Thyroid gland (tissue), 4 donors: Measurements from ENCODE around the gene PSMA8. TPM values are rescaled to one million over a fixed set of nuclear protein-coding genes. Genes with fewer than 3 reads are reported as not detected.

Source experiments
- DNase-seq, 2 donors: peaks; one replicate each; pipeline ENCODE4 v3.0.0-alpha.2; 2019
- H3K27ac ChIP-seq, 3 donors: fragments of 200-600 bp; sonication (generic); 1 replicate in 2 of 3; 2 replicates in 1 of 3; pipeline ENCODE4 v1.5.1; 2016 to 2019; ENCODE audit warnings: mild to moderate bottlenecking in 1 of 3, moderate library complexity in 1 of 3
- H3K27me3 ChIP-seq: fragments of 200-600 bp; sonication (generic); one replicate; pipeline ENCODE4 v1.5.1; 2019
- H3K36me3 ChIP-seq, 2 donors: fragments of 200-600 bp; sonication (generic); one replicate each; pipeline ENCODE4 v1.5.1; 2016 to 2019
- H3K4me1 ChIP-seq, 2 donors: fragments of 200-600 bp; sonication (generic); one replicate each; pipeline ENCODE4 v1.5.1; 2017 to 2019
- H3K4me3 ChIP-seq, 3 donors: fragments of 200-600 bp; sonication (generic); replicated peaks in 1 of 3; 1 replicate in 2 of 3; 2 replicates in 1 of 3; pipeline ENCODE4 v1.5.1; 2016; ENCODE audit warnings: mild to moderate bottlenecking in 1 of 3
- H3K9me3 ChIP-seq: fragments of 200-600 bp; sonication (generic); one replicate; pipeline ENCODE4 v1.5.1; 2017
- CTCF ChIP-seq, 6 experiments: fragments of 200-600 bp in 3 of 6; fragments of 450-650 bp in 3 of 6; sonication (generic) in 3 of 6; IDR thresholded peaks; one replicate each; pipeline ENCODE4 v1.5.1; 2016 to 2019; ENCODE audit warnings: antibody characterized with exemption in 6 of 6, mild to moderate bottlenecking in 2 of 6, inconsistent platforms in 1 of 6, moderate library complexity in 1 of 6
- POLR2A ChIP-seq, 2 donors: fragments of 450-650 bp; IDR thresholded peaks; one replicate each; pipeline ENCODE4 v1.6.1; 2017; ENCODE audit warnings: antibody characterized with exemption in 2 of 2, mild to moderate bottlenecking in 2 of 2, moderate library complexity in 1 of 2
- WGBS, 2 donors: methylation state at CpG; one replicate each; pipeline ENCODE4 v1.1.5; 2017; 5-methylcytosine and 5-hydroxymethylcytosine counted together
- intact Hi-C: fragments of 100-400 bp; cut with DNase I; formaldehyde crosslinking; loops from one replicate; pipeline ENCODE4 v1.15.1; 2023
- total RNA-seq, 4 donors: library from RNA; depleted of rRNA; stranded (reverse); fragments of >200 nt; gene quantifications; one replicate each; pipeline ENCODE4 v1.2.3, GENCODE V29; 2016

Gene PSMA8
- total RNA-seq, 4 donors from 2014 or later = 0.40 TPM; not detected in 3

DNA sequence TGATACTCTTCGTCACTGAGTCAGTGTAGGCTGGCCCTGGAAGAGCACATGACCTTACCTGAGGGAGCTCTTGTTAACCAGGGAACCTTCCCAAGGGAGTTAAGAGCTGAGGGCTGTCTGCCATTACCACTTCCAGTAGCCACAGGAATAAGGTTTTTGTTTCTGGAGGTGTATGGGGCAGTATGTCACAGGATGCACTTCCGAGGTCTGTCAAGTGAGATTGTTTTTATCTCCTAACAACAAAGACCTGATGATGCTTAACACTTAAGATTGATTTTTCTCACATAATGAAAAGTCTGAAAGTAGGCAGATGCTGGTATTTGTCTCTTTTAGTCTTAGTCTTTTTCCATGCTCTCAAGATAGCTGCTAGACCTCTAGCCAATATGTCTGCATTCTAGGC lies 41.8 kb downstream of the PSMA8 start:
- DNase-seq = no peak
- WGBS, 2 donors = 85 to 92% methylated on average over 2 of the region's 2 CpGs
- TF ChIP-seq POLR2A (IDR thresholded peaks at IDR 0.05) (no peak), CTCF (IDR thresholded peaks at IDR 0.05) (no peak)
- Histone ChIP-seq H3K36me3 (no peaks in the 10 kb centered on the region), H3K9me3 (no peaks in the 10 kb centered on the region), H3K4me3 (no peak overlapping the region), H3K4me1 (no peaks in the 10 kb centered on the region), H3K27ac (no peak overlapping the region), H3K27me3 (no peaks in the 10 kb centered on the region)
- intact Hi-C loops = no loop called here

DNA sequence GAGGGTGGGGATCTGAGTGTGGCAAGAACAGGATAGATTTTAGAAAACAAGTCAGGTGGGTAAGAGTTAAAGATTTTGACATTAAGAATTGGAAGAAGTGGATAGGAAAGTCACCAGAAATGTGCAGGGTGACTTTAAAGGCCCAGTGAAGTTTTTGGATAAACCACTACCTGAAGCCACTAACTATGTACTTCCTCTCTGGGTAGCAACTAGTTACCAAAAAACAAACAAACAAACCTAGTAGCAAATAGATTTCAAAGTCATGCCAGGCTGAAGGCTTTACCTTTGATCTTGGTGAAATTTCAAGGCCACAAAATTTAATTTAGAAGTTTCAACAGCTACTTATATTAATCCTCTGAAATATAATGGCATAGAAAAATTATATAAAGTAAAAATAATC lies 42.5 kb downstream of the PSMA8 start:
- no peaks in the 10 kb centered on the region for H3K36me3 ChIP-seq
- no peak overlapping the region for H3K27ac ChIP-seq
- no peaks in the 10 kb centered on the region for H3K9me3 ChIP-seq
- DNase-seq = no peak
- intact Hi-C loops = no loop called here
- no peaks in the 10 kb centered on the region for H3K4me1 ChIP-seq
- H3K27me3 ChIP-seq = no peaks in the 10 kb centered on the region
- no peak for TF ChIP-seq CTCF (IDR thresholded peaks at IDR 0.05)
- TF ChIP-seq POLR2A (IDR thresholded peaks at IDR 0.05) = no peak
- no peak overlapping the region for H3K4me3 ChIP-seq

GRCh38 chr18:26181343-26181826 lies 47.7 kb downstream of the PSMA8 start:
- Histone ChIP-seq H3K36me3 (no peaks in the 10 kb centered on the region), H3K9me3 (no peaks in the 10 kb centered on the region), H3K4me1 (no peaks in the 10 kb centered on the region), H3K4me3 (no peak overlapping the region), H3K27me3 (no peaks in the 10 kb centered on the region), H3K27ac (no peak overlapping the region)
- WGBS, 2 donors = 83 to 87% methylated on average over 7 of the region's 7 CpGs
- intact Hi-C loops = no loop called here
- DNase-seq = no peak
- TF ChIP-seq POLR2A (IDR thresholded peaks at IDR 0.05) = no peak
- no peak for TF ChIP-seq CTCF (IDR thresholded peaks at IDR 0.05)

DNA sequence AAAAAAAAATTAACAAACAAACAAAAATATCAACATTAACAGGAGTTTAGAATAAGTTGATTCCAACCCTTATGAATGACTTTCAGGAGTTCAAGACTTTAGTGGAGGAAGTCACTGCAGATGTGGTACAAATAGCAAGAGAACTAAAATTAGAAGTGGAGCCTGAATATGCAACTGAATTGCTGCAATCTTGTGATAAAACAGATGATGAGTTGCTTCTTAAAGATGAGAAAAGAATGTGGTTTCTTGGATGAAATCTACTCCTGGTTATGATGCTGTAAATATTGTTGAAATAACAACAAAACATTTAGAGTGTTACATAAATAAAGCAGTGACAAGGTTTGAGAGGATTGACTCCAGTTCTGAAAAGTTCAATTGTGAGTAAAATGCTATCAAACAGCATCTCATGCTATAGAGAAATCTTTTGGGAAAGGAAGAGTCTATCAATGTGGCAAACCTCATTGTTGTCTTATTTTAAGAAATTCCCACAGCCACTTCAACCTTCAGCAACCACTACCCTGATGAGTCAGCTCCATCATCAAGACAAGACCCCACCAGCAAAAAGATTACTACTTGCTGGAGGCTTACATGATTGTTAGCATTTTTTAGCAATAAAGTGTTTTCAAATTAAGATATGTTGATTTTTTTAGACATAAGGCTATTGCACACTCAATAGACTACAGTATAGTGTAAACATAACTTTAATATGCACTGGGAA lies 49.9 kb downstream of the PSMA8 start:
- no peaks in the 10 kb centered on the region for H3K9me3 ChIP-seq
- no peak for DNase-seq
- no peak for TF ChIP-seq CTCF (IDR thresholded peaks at IDR 0.05)
- no peak for TF ChIP-seq POLR2A (IDR thresholded peaks at IDR 0.05)
- H3K27ac ChIP-seq = no peak overlapping the region
- H3K4me1 ChIP-seq = no peaks in the 10 kb centered on the region
- no peak overlapping the region for H3K4me3 ChIP-seq
- H3K27me3 ChIP-seq = no peaks in the 10 kb centered on the region
- intact Hi-C loops = no loop called here
- no peaks in the 10 kb centered on the region for H3K36me3 ChIP-seq

DNA sequence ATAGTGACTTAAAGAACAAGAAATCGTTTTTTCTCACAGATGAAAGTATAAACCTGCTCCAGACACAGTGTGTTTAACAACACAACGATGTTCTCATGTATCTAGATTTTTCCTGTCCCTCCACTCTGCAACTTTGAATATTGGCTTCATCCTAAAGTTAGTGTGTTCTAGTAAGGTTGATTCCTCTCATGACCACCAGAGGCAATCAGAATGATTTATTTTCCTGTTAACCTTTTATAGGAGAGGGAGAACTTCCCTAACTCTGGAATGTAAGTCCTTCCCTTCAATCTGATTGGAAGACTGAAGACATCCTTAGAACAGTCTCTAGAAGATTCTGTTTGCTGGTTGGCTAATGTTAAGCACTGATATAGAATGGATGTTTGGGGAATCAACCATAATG lies 51.6 kb downstream of the PSMA8 start:
- TF ChIP-seq POLR2A (IDR thresholded peaks at IDR 0.05) (no peak), CTCF (IDR thresholded peaks at IDR 0.05) (peak in 2 of 6 experiments; percentile 24 to 28)
- Histone ChIP-seq H3K4me3 (no peak overlapping the region), H3K27me3 (no peaks in the 10 kb centered on the region), H3K36me3 (no peaks in the 10 kb centered on the region), H3K9me3 (no peaks in the 10 kb centered on the region), H3K27ac (no peak overlapping the region), H3K4me1 (no peaks in the 10 kb centered on the region)
- intact Hi-C loops = no loop called here
- WGBS, 2 donors = 59 to 63% methylated on average over 2 of the region's 2 CpGs
- DNase-seq = no peak
